HG03039 (cell line): ENCODE data around the gene PCNX2.
"Not testable (repeated sequence)": the region's sequence is repeated elsewhere in the genome, so short reads cannot be mapped to it uniquely, and the experiment has no call there.

Experiments
- ATAC-seq: cut with Tn5 transposase; IDR thresholded peaks from one replicate; pipeline ENCODE4 v1.9.1; 2021; ENCODE audit warnings: mild to moderate bottlenecking, moderate library complexity; ENCODE audit not compliant: unreplicated experiment

The PCNX2 gene

DNA sequence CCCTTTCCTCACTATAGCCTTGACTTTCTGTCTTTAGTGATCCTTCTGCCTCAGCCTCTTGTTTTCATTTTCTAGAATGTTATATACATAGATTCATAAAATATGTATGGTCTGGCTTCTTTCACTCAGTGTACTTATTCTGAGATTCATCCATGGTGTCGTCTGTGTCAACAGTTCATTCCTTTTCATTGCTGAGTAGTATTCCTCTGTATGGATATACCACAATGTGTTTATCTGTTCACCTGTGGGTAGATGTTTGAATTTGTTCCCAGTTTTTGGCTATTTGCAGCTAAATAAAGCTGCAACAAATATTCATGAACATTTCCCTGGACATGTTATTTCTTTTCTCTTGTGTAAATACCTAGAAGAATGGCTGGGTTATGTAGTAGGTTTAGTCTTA is 131.8 kb downstream of the PCNX2 start:
- no peak for ATAC-seq

DNA sequence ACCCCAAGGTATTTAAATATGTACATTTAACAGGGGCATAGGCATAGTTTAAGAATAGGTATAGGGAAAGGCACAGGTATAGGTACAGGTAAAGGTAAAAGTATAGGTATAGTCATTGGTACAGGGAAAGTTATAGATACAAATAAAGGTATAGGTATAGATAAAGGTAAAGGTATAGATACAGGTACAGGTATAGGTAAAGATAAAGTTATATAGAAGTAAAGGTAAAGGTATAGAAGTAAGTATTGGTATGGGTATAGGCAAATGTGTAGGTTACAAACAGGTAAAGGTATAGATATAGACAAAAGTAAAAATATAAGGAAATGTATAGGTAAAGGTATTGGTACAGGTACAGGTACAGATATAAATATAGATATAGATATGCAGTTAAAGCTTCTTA is 137.2 kb downstream of the PCNX2 start:
- ATAC-seq, result no peak

DNA sequence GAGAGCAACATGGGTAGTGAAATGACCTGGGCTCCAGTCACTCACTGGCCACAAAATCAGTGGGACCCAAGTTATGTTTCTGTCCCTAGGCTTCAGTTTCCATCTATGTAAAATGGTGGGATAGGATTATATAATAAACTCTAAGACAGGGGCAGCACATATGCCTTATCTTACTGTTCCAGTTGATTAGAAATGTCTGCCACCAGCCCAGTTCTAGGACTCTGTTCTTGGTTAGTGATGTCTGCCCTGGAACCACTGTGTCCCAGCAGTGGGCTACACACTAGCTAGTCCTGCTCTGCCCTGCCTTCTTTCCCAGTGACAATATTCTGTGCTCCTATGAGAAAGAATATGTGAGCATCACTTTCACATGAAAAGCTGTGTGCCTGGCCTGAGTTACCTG is 138.3 kb downstream of the PCNX2 start:
- no peak for ATAC-seq

DNA sequence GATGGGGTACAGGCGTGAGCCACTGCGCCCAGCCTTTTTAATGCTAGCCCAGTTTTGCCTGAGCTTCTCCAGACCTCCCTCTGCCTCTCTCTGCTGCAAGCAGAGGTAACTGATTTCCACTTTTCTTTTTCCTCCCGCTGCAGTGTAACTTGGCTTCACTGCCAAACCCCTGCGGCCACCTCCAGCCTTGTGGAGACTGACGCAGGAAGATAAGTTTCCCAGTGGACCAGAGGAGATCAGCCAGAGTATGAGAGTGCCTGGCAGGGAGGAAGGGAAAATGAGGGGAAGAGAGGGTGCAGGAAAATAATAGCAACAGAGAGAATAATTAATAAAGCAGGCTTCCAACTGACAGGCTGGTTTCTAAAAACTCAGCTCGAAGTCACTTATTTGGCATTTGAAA is 143.7 kb downstream of the PCNX2 start:
- no peak for ATAC-seq

DNA sequence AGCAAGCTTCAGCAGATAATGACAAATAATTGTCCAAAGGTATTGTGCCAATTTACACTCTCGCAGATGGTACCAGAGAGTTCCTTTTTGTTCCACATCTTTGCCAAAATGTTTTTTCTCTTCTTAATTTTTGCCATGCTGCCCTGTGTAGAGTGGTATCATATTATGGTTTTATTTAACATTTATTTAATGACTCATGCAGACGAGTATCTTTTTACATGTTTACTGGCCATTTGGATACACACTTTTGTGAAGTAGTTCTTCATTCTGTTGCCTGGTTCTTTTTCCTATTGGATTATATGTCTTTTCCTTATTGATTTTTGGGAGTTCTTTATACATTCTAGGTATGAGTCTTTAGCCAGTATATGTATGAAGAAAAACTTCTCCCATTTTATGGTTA is 151.1 kb downstream of the PCNX2 start:
- ATAC-seq, result no peak

DNA sequence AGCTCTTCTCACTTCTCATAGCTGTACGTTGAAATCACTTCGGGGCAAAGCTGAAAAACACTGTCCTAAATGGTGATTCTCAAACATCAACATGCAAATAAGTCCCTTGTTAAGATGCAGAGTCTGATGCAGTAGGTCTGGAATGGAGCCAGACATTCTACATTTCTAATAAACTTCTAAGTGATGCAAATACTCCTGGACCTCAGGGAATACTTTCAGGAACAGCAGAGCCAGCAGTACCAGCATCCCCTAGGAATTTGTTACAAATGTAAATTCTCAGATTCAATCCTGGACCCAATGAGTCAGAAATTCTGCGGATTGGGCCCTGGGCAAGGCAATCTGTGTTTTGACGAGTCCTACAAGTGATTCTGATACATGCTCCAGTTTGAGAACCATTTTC is 152.3 kb downstream of the PCNX2 start:
- ATAC-seq, result no peak

DNA sequence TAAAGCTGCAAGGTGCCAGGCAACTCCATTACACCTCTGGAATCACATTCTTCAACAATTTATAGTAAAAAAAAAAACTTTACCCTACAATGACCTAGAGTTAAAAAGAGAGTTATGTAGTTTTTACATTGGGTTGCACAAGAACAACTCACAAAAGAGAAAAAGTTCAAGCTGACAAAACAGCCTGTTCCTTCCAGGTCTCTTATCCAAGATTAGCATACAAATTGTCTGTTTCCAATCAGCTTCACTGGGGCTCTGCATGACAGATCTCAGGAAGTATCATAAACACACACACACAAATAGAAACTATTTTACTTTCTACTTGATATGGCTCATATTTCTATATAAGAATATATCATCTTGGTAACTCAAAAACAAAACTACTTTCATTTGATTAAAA is 154.6 kb downstream of the PCNX2 start:
- no peak for ATAC-seq

DNA sequence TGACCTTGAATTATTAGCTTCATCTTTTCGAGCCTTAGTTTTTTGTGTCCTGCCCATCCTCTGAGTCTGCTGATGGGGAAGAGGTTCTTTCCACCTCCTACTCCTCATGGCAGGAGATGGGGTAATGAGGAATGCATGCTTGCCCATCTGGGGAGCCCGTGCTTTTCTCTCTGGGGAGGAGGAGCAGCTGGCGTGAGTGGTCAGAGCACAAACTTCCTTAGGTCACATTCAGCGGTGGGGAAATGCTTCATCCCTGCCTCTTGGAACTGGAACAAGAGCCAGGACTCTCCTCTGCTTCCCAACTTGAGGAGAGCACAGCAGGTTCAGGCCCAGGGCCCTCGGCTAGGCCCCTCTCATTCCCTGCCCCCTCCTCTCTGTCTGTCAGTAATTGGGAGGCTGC is 155.0 kb downstream of the PCNX2 start:
- no peak for ATAC-seq

DNA sequence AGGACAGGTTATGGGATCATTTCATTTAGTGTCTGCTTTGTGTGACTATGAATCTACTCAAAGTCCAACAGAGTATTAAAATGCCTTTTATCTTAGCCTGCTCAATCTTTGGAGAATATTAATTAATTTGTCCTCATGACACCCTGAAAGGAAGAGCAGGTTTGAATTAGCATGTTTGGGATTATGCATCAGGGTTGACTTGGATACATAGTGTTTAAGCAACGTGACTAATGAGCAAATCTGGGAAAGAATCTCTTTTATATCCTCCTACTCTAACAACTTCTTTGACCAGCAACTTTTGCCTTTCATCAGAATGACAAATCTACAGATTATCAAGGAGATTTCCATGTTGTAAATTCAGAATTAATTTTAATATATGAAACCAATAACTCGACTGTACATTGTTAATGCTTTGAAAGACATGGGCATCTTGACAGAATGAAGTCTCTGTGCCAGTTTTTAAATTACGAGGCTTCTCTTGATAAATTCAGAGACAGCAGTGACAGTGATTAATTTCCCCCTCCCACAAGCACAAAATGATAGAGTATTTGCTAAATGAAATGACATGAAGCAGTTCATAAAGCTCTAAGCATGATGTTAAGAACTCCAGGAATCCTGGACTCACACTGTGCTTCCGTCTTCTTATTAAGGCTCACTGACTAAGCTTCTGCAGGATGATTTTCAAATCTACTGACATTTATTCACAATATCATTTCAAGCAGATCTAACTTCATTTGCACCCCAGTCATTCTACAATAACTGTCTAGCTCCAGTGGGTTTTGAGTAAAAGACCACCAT is 156.5 kb downstream of the PCNX2 start:
- ATAC-seq, result no peak

DNA sequence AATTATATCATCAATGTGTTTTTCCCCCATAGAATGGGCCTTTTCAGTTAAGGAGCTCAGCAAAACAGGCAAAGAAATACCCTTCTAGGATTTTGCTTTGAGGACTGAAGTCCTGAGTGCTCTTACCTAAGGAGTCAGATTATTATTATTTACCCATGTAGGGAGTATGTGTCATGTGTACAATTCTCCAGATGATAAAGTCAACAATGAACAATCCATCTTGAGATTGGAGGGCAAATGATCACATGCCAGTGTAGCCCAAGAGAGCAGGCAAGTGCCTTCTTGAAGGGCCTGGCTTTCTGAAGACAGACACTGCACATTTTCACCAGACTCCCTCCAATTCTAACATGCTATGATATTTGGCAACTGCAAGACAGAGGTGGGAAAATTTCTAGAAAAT is 159.7 kb downstream of the PCNX2 start:
- ATAC-seq, result no peak

DNA sequence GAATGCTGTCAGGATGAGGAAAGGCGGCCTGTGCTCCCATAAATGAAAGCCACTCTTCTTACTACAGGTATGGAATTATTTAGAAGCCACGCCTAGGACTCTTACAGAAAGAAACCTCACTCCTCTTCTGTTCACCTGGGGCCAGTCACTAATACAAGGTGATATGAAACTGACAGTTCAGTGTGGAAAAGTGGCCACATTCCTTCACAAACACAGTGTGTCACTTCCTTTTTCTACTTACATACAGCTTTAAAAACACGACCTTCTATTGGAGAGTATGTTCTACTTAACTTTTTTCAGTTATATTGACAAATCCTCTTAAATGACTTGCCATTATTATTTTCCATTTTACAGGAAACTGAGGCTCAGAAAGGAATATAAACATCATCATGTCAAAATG is 163.1 kb downstream of the PCNX2 start:
- ATAC-seq, result no peak

DNA sequence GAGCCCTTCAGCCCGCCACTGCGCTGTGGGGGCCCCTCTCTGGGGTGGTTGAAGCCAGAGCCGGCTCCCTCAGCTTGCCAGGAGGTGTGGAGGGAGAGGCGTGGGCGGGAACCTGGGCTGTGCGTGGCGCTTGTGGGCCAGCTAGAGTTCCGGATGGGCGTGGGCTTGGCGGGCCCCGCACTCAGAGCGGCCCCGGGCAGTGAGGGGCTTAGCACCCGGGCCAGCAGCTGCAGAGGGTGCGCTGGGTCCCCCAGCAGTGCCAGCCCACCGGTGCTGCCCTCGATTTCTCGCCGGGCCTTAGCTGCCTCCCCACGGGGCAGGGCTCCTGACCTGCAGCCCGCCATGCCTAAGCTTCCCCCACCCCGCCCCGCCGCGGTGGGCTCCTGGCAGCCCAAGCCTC is 166.5 kb downstream of the PCNX2 start:
- ATAC-seq, result not testable (repeated sequence)

DNA sequence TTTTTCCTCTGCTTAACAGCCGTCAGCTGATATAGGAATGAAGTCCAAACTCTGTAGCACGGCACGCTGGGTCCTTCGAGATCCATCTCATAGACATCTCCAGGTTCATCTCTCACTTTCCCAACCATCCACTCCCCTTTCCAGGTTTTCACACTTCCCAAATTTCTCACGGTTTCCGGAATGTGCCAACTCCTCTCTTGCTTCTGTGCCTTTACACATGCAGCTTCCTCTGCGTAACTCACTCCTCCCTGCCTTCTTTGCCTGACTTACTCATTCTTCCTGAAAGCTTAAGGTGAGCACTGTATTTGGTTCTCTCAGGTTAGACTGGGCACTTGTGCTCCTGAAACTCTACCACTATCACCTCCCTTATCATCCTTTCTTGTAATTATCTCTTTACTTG is 168.4 kb downstream of the PCNX2 start:
- ATAC-seq, result no peak

DNA sequence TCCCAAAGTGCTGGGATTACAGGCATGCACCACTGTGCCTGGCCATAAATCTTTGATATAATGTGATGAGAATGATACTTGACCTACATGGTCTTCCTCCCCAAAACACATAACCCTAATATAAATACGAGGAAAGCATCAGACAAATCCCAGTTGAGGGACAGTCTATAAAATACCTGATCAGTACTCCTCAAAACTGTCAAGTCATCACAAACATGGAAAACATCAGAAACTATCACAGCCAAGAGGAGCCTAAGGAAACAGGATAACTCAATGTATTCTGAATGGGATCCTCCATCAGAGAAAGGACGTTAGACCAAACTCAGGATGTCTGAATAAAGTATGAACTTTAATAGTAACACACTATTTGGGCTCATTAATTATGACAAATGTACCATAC is 172.7 kb downstream of the PCNX2 start:
- ATAC-seq, result no peak

DNA sequence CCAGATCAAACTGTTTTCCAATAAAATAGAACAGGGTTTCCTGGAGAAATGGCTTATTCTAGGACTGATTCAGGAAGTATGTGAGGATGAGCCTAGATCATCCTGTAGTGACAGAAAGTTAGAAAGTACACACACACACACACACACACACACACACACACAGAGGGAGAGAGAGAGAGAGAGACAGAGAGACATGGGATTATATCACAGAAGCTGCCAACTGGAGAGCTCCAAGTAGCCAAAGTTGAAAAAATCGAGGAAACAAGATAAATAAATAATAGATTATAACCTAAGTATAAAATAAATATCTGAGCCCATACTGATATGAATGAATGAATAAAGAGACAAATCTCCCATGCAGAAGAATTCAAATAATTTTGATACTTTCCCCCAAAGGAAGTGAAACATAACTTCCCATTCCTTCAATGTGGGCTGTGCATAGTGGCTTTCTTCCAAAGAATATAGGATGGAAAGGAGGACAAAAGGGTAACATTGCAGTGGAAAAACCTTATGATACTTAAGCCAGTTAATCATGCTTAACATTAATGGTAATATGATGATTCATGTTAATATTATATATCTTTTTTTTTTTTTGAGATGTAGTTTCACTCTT is 173.5 kb downstream of the PCNX2 start:
- ATAC-seq, result no peak

DNA sequence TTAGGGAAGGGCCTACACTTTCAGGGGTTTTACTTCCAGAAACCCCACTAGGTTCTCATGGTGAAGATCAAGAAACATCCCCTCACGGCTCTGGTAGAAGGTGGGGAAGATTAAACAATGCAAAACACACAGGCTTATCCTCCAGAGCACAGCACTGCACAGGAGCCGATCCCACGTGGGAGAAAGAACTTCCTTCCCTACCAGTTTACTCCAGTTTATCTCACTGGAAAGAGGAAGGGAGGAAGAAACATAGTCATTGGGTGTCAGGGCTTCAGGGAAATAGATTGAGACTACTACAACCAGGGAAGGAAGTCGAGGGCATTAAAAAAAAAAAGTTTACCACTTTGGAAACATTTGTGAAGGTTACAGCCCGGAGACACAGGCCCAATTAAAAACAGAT is 180.7 kb downstream of the PCNX2 start:
- no peak for ATAC-seq

DNA sequence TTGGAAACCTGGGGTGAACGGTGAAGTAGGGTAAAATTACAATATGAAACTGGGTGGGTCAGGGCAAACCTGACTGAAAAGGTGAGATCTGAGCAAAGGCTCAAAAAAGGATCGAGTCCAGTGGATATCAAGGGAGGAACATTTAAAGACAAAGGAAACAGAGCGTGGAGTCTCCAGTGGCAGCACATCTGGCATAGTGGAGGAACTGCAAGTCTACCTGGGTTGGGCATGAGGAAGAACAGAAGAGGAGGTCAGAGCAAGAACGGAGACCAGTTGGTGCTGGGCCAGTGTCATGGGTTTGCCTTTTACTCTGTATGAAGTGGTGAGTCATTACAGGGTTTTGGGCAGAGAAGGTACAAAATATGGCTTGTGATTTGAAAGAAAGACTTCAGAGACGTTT is 181.4 kb downstream of the PCNX2 start:
- ATAC-seq, result no peak

DNA sequence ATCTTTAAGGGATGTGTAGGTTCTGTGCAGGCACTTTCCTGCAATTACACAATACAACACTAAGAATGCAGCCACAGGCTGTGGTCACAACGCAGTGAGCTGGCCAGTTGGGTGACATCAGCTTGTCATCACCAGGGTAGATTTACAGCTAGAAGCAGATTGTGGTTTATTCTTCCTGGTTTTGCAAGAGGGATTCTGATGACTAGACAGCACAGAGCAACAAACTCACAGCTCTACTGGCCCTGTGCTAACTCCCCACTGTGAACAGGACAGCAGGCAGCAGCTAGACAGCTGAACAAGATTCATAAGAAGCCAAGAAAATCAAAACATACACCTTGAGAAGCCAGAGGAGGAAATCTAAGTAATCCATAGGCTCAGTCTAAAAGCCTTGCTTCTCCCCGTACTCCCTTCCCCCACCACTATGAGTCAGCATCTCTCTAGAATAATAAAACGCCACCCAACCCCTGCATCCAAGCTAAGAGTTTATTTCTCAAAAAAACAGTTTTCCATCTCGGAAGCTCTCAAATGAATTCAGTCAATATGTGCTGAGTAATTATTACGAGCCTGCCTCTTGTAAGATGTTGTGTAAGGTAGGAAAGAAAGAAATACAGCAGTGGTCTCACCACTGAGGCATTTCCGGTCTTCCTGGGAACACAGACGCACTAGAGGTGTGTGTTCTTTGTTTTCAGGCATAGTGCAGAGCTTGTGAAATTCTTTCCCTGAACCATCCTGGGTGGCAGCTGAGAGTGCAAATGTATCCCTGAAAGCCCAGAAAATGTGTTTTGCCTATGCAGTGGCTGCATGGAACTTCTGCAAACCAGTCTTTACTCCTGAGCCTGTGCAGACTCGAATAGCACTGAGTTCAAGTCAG is 182.3 kb downstream of the PCNX2 start:
- no peak for ATAC-seq

DNA sequence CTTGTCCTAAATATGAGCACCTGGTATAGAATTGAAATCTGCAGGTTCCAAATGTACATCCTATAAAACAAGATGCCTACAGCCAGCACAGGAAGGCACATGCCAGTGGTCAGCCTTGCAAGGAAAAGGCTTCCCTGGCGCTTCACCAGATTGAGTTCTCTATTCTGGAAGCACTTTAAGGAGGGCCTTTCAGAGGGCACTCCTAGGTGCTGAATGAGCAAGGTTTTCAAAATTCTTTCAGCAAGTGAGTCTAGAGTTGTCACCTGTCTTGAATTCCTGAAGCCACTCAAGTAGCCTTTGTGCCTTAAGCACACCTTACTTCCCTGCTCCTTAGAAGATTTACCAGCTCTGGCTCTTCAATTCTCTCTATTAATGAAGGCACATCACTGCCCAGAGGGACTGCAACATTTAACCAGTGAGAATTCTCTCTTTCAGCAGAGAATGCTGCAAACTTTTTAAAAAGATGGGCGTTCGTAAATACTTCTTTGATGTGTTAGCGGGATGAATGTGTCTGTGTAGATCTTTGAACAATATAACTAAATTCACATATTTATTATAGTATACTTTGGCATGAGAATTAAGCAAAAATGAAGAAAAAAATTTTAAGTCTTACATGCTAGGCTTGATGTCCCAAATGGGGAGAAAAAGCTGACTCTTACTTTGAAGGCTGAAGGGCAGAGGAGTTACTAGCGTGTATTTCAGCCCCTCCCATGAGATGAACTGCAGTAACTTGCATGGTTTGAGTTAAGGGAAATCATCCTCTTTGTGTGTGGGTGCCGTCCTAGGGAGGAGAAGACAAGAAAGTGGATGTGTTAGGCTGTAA is 183.1 kb downstream of the PCNX2 start:
- no peak for ATAC-seq

DNA sequence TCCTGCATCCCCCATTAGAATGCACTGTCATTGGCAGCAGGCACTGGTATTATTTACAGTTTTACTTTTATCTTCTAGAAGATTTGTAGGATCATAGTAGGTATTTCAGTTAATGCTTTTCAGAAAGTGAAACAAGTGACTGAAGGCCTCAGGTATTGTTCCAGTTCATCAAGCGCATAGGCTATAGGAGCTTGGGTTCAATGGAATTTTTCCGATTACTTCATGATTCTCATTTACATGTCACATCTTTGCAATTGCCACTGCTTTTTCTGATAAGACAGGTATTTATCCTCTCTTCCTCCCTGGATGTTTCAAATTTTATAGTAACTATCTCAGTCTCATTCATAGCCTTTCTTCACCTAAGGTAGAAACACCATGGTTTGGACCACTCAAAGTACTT is 183.8 kb downstream of the PCNX2 start:
- ATAC-seq, result no peak

DNA sequence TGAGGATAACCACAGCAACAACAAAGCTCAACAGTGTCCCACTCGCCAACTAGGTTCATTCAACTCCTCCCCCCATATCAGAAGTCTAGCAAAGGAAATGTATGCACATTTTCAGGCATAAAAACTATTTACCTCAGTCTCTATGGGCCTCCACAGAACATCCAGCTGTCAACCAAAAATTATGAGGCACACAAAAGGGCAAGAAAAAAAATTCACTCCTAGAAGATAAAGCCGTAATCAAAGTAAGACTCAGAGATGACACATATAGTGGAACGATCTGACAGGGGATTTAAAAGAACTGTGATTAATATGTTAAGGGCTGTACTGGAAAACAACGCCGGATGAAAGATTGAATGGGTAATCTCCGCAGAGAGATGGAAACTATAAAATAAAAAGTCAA is 186.4 kb downstream of the PCNX2 start:
- no peak for ATAC-seq
